GF-D8 (cell line): ENCODE data around the gene INSIG2.

Experiments
- DNase-seq: peaks from one replicate; lab custom pipeline; 2025; lab: John Stamatoyannopoulos, UW

The INSIG2 gene

DNA sequence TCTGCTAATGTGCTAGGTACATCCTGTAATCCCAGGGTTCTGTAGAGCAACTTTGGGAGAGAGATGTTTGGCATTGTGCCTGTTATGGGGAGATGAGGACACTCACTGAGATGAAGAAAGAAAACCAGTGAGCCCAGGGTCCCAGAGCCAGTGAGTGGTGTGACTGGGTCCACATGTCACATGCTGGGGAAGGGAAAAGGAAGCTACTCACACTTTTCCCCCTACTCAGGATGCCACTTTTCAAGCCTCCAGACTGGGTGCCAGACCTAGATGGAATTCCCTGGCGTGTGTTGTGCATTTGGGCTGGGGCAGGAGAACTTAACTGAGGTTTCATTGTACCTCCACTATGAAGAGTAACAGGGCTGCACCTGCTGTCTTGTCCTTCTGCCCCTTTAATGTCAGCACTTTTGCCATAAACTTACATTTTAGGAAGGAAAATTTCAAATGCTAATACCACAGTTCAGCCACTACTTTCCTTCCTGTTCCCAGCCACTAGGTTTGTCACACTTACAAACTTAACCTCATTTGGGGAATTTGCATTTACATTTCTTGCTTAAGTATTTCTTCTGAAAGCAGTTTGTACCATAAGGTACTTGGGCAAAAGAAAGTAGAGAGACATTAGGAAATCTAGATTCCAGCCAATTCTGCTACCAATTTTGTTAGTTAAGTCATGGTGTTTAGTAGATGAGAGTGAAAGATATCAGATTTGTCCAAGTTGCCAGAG, 10.2 kb downstream of the INSIG2 start:
- DNase-seq: peak; percentile 51

DNA sequence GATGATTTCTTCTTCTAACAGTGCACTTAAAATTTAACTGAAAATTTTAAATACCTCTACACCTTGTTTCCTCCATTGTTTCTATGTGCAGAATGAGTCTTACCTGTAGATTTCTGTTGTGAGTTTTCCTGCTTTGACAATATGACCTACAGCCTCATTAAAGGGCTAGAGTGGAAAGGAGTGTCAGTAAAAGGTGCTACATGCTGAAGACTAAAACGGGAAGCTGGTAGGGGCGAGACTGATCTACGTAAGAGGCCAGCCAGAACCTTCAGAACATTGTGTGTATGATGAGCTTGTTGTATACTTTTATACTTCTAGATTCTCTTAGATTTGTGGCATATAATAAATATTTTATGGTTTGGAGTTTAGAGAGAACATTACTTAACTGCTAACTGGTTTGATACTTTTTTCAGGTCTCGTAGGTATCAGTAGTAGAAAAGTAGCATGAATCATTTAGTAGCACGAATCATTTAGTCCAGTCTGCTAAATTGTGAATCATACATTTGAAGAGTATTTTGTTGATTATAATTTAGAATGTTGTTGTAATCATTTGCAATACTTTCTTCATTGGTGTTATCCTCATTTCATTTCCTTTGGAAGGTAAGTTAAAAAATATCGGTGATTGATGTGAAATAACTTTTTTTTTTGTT, 14.3 kb downstream of the INSIG2 start:
- DNase-seq: no peak

DNA sequence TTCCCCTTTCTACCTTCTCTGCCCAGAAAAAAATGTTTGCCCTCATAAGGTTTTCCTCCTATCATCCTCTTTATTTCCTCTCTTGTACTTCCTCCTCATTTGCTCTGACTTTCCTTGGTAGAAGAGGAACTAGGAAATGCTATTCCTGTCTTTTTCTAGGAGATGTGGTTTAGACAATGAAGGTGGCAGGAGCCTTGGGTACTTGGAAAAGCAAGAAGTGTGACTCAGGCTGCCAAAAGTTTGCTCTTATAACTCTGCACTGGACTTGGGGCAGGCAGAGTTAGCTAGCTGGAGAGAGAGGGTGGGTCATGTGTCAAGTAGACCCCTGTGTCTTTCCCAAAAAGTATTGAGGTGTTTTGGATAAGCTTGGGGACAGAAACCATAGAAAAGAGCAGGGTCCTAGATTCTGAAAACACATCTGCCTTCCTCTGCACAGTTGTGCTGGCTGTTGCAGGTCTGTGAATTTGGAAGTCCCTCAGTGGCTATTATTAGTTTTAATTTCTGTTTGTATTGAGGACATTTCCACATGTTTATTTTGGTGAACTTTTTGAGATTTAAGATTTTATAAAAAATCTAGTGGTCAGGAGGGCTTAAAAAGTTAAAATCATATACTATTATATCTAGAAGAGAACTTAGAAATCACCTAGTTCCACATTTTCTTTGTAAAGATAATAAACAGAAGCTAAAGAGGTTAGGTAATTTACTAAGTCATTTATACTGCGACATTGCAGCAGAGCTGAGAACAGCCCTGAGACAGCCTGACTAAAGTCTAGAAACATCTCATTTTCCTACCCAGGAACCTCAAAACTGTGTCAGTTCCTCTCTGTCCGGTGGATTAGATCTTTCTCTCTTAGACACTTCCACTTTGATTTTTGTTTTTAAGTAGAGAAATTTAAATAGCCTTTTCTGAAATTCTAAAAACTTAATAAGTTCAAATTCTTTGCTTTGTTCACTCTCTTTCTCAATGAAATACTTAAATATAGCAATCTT, 16.0 kb downstream of the INSIG2 start:
- peak; percentile 3 for DNase-seq

DNA sequence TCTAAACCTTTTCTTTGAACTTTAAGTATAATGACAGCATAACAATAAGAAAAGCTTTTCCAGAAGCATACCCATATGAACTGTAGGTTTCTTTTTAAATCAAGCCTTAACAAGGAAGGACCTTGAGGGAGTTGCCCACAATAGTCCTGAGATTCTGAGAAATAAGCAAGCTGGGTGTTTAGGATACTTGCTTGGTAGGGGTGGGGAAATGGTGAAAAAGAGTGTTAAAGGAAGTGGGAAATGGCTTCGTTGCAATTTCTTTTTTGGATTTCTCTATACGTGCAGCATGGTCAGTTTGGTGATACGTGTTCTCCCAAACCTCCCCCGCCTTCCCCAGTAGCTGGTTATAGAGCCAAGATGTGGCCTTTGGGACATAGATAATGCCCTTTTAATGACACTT, 17.2 kb downstream of the INSIG2 start:
- DNase-seq: no peak

DNA sequence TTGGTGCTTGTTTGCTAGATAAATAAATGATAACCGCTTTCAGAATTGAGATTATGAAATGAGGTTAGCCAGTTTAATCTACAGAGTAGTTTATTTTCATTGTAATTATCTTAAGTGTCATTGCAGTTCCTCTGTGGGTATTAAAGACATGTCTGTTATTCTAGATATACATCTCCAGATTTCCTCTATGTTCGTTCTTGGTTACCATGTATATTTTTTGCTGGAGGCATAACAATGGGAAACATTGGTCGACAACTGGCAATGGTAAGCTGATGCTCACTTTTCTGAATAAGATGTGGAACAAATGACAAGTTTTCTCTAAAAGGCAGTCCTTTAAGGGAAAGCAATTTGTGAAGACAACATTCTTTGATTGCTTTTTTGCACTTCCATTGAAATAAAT, 18.7 kb downstream of the INSIG2 start:
- DNase-seq: no peak

DNA sequence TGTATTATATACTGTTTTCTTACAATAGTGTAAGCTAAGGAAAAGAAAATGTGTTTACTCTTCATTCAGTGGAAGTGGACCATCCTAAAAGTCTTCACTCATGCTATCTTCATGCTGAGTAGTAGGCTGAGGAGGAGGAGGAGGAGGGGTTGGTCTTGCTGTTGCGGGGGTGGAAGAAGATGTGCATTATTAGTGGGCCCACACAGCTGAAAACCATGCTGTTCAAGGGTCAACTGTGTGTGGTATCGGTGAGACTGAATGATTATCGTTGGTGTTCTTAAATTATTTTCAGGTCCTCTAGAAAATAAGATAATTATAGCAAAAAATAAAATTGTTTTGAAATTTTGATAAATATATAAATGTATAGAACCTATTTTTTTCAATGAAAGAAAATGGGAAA, 22.0 kb downstream of the INSIG2 start:
- DNase-seq: no peak

DNA sequence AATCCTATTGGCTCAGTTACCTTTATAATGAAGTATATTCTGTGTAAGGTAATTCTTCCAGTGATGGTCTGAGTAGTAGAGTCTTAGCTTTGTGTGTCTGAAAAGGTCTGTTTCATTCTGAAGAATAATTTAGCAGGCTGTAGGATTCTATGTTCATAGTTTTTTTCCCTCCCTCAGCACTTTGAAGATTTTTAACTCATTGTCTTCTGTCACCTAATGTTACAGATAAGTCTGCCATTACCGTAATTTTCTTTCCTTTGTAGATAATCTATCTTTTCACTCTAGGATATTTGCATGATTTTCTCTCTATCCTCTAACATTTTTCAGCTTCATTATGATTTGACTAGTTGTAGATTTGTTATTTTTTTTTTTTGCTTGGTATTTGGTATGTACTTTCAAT, 22.7 kb downstream of the INSIG2 start:
- DNase-seq: no peak

DNA sequence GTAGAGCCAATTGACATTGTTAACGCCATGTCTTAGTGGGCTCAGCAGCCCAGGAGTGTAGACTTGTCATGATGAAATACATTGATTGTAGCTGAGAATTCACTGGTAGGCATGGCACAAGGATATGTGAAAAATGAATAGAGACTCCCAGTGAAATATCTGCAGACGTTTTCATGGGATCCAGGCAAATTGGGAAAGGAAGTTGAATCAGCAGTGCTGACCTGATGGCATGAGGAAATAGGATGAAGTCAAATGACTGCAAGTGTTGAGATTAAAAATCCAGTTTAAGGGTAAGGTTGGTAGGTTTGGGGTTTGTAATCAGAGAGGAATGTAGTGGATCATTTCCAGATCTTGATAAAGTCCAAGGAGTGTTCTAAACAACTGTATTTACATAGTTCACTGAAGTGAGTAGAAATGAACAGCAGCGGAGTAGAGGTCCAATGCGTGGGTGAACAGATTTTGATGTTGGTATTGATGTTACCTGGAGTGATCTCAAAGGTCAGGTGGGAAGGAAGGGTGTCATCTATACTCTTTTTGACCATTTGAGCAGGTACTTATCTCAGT, 24.6 kb downstream of the INSIG2 start:
- DNase-seq: no peak

DNA sequence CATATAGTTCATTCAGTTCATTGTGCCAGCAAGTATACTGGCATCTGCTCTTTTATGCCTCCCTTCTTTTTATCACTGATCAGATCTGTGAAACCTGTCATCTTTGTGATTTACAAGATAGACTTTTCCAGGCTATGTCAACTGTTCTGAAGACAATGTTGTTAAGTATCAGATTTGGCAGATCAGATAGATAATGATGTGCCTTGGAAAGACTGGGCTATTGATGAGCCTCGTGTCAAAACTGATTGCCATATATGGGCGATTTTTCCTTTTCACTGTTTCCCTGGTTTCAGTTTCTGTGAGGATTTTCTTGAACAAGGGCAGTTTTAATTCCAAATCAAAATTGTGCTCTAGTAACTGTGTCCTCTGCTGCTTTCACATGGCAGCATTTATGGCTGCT, 26.6 kb downstream of the INSIG2 start:
- no peak for DNase-seq

DNA sequence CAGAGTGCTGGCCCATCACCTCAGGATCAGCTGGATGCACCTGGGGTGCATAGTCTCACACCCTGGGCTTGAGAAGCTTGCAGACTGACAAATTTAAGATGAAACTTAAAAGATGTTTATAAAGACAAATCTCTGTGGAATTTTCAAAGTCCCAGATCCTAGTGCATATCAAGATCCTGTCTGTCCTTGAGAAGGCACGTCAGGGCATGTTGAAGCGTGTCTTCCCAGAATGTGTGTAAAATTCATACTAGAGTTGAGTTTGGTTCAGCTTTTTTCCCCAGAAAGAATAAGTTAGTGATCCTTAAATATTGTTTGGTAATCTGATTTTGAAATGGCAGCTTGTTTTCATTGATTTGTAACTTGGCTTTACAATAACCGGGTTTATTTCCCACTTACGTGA, 27.5 kb downstream of the INSIG2 start:
- DNase-seq: no peak

DNA sequence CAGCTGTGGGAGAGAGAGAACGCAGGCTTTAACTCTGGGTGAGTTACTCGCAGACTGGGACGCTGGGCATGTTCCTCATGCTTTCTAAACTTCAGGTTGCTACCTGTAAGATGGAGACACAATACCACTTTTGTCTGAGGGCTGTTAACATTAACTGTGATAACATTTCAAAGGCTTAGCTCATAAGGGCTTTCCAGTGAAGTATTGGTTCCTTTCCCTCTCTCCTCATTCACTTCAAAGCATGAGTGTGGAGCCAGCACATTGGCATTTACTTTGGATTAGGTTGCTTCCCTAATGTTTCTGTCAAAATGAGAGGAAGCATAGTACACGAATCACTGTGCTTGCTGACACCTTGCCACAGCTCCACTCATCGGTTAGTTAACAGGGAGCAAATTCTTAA, 30.2 kb downstream of the INSIG2 start:
- DNase-seq: no peak

DNA sequence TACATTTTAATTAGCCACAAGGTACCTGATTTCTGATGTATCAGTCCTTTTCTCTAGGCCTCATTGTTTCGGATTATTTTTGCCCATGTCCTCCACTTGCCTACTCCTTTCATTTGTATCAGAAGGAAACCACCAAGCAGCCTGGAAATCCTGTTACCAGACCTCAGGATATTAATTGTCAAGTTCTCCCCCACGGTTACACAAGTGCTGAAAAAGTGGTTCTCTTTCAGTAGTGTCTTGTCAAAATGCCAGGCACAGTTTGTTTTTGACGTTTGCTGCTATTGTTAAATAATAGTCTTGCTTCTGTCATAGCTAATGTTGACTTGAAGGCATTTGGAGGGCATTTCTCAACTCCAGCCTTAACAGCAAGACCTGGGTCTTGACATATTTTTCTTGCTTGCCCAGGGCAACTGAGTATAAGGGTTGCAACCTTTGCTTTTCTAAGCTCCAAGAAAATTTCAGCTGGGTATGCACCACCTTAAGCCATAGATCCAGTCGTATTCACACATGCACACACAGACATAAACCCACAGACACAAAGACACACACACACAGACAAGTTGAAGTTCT, 31.0 kb downstream of the INSIG2 start:
- DNase-seq: no peak

DNA sequence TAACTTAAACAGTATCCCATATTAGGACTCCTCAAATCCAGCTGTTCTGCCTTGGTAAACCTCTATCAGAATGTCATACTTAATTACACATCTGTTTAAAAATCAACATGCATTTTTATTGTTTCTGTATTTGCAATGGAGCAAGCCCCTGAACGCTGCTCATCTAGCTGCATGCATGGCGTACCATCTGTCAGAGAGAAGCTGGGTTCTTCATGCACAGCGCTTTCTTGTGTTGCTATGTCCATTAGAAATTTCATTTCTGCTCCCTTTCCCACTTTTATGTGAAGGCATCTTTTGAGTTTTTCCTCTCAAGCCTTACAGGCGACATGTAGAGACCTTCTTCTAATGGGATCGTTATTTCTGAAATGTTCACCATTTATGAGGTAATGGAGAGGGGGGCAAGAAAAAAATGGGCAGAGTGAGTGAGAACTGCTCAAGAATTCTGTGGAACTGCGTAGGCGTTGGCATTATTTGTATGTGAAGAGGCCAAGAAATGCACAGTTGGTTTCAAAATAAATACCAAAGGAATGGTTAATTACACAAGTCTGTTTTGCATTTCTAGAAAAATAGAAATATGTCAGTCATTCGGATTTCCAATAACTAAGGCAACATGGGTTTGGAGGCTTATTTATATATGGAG, 31.6 kb downstream of the INSIG2 start:
- DNase-seq: no peak

DNA sequence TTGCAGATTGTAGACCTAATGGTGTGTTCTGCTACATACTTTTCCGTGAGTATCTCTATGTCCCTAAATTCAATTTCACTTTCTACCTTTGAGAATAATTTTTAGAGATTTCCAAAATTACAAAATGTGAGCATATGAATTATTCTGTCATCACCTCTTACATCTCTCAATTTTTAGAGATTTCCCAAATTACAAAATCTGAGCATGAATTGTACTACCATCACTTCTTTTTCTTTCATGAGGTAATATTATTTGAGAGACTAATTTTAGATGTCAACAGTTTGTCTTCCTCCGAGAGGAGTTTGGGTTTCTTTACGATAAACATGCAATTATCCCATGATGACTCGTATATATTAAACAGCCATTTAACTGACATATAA, 32.1 kb downstream of the INSIG2 start:
- DNase-seq: no peak

DNA sequence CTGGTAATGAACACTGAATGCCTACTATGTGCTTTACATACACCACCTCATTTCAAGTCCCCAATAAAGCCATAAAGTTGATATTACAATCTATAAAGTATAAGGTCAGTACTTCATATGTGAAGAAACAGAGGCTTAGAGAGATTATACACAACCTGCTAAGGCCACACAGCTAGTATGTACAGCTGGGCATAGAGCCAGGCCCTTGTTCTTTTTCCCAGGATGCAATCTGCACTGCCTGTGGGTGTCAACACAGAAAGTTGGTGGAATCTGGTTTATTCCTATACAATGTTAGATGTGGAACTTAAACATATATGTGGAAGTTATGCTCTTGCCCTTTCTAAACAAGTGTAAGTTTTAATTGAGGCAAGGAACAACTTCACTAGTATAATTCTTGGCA, 32.8 kb downstream of the INSIG2 start:
- DNase-seq: no peak

DNA sequence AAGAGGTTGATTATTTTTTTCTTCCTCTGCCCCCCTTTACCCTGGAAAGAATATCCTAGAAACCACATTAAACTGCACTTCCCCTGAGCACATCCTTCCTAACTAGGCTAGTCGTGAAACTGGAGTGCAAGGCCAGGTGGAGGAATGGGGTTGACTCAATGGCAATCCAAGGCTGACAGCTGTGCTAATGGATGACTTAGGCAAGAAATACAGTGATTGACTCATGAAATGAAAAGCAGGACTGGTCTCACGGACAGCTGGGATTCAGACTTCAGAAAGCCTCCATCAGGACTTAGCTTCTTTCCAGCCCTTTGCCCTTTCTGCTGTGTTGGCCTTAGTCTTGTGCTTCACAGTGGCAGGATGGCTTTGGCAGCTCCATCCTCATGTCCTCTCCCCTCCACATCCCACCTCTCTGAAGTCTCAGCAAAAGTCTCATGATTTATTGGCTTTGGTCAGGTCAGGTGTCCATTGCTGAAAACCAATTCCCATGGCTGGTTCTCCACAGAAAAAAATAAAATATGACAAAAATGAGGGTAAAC, 33.8 kb downstream of the INSIG2 start:
- no peak for DNase-seq

DNA sequence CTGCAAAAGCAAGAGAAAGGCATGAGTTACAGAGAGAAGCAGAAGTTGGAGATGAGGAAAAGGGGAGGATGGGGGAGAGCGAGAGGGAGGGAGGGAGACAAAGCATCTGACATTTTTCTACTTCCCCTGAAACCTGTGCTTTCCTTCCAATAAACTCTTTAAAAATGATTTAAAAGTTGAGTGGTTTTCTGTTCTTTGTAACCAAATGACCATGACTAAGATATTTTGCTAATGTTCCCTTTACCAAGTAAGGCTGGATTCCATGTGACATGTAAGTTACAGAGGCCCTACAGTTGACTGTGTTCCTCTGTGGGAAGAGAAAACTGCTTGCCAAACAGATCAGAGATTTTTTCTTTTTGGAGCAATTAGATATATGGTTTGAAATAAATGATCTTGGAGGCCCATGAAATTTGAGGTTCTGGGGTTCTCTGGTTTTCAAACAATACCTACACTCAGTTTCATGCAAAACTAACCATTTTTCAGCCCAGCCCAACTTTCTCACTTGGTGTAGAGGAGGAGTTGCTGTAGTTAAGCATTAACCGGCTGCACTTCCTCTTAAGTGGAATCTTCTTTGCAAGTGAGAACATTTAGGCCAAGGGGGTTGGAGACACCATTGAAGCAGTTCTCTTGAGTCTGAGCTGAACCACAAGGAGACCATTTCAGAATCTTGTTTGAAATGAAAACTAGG, 34.5 kb downstream of the INSIG2 start:
- no peak for DNase-seq

DNA sequence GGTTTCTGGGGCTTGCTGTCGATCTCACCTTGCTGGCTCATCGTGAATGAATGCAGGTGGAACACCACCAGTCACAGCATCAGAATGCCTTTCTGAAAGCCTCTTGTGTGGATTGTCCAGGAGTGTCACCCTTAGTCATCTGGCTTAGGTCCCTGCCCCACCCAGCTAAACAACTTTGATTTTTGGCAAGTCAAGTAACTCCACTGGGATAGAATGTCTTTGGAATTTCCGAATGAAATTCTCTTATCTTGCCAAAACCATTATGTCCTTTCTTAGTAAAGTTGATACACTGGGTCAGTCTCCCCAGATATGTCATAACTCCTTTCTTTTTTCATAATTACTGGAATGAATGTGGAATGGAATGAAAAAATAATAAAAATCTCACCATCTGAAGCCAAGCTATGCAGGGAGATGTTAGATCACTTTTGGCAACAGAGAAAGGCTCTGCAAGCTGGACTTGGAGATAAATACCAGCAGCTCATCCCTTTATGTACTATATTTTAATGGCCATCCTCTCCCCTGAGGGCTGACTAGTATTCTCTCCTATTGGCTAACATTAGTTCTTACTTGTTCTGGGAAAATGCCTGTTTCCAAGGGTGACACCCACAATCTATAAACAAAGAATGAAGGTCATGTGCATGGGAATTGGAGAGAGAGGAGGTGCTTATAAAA, 35.4 kb downstream of the INSIG2 start:
- no peak for DNase-seq

DNA sequence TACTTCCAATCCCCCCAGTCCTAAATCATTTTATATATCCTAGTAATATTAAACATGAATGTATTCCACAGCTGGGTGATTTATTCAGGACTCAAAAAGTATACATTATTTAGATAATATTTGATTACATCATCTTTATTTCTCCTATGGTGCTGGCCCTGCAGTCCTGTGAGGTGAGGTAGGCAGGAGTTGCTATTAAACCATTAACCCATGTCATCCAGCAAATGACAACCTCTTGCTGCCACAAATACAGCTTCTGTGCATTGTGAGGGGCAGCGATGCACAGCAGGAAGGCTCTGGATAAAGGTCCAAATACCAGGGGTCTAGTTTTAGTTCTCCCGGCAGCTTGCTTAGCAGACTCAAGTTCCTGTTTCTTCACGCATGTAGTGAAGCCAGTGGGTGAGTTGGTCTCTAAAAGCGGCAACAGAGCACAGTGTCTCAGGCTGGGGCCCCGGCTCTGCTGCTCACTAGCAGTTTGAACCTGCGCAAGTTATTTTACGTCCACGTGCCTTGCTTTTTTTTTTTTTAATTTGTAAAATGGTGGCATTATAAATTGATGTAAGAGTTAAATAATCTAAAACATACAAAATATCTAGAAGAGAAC, 36.1 kb downstream of the INSIG2 start:
- no peak for DNase-seq

DNA sequence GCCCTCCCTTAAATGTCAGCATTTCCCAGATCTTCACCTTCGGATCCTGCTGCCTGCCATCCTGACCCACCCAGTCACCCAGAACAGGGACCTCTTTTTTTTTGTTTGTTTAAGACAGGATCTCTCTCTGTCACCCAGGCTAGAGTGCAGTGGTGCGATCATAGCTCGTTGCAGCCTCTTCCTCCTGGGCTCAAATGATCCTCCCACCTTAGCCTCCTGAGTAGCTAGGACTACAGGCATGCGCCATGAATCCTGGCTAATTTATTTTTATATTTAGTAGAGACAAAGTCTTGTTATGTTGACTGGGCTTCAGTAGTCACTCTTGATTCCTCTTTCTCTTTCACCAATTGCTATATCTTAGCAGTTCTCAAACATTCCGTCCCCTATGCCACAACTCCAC, 39.0 kb downstream of the INSIG2 start:
- DNase-seq: no peak
